Common myeloid progenitor, CD34-positive (primary cell): Measurements from ENCODE around the gene MAGI2.

Experiments used
- CTCF ChIA-PET: fragments of 350-600 bp; sonication (Branson Sonifier 250); formaldehyde crosslinking; loops from one replicate; lab custom pipeline; 2021; ENCODE audit warnings: antibody characterized with exemption; lab: Charles Lee
- POLR2A ChIA-PET: fragments of 350-600 bp; sonication (Branson Sonifier 250); formaldehyde crosslinking; loops from one replicate; lab custom pipeline; 2021; ENCODE audit warnings: antibody characterized with exemption; lab: Charles Lee
- DNase-seq, 3 donors: peaks; one replicate each; pipeline versions ENCODE4 v3.0.0 to v3.0.0-alpha.2; 2013
- H3K27ac ChIP-seq, 2 experiments: 1 replicate in 1 of 2; 2 replicates in 1 of 2; pipeline ENCODE4 v1.7.0; 2013; ENCODE audit warnings: inconsistent platforms in 2 of 2, low read length in 2 of 2, mild to moderate bottlenecking in 2 of 2, low read depth in 1 of 2, moderate library complexity in 1 of 2; ENCODE audit not compliant: severe bottlenecking in 2 of 2, insufficient read depth in 1 of 2, poor library complexity in 1 of 2
- H3K27me3 ChIP-seq, 5 experiments: replicated peaks in 2 of 5; 1 replicate in 3 of 5; 2 replicates in 2 of 5; pipeline versions ENCODE4 v1.6.1 to v1.7.0; 2013; ENCODE audit warnings: low read length in 4 of 5, mild to moderate bottlenecking in 2 of 5, moderate library complexity in 2 of 5, inconsistent platforms in 1 of 5; ENCODE audit not compliant: insufficient read depth in 5 of 5, control insufficient read depth in 4 of 5
- H3K36me3 ChIP-seq, 4 experiments: 1 replicate in 2 of 4; 2 replicates in 2 of 4; pipeline versions ENCODE4 v1.6.1 to v1.7.0; 2013; ENCODE audit warnings: low read length in 3 of 4, control low read depth in 1 of 4, mild to moderate bottlenecking in 1 of 4; ENCODE audit not compliant: control insufficient read depth in 4 of 4, insufficient read depth in 4 of 4
- H3K4me1 ChIP-seq, 4 experiments: 1 replicate in 3 of 4; 2 replicates in 1 of 4; pipeline versions ENCODE4 v1.6.1 to v1.7.1; 2013; ENCODE audit warnings: low read length in 3 of 4, mild to moderate bottlenecking in 3 of 4, control low read depth in 1 of 4, inconsistent platforms in 1 of 4, moderate library complexity in 1 of 4; ENCODE audit not compliant: control insufficient read depth in 4 of 4, insufficient read depth in 4 of 4; ENCODE audit errors: control extremely low read depth in 1 of 4
- H3K4me3 ChIP-seq, 7 experiments: 1 replicate in 4 of 7; 2 replicates in 3 of 7; pipeline versions ENCODE4 v1.5.1 to v1.7.0; 2013; ENCODE audit warnings: mild to moderate bottlenecking in 7 of 7, low read length in 6 of 7, moderate library complexity in 6 of 7, inconsistent platforms in 2 of 7, low read depth in 2 of 7, control low read depth in 1 of 7; ENCODE audit not compliant: insufficient read depth in 4 of 7, control insufficient read depth in 1 of 7; ENCODE audit errors: extremely low read depth in 1 of 7
- H3K9me3 ChIP-seq, 5 experiments: 1 replicate in 4 of 5; 2 replicates in 1 of 5; pipeline versions ENCODE4 v1.6.1 to v1.7.1; 2013; ENCODE audit warnings: low read length in 4 of 5, mild to moderate bottlenecking in 2 of 5, inconsistent platforms in 1 of 5, low read depth in 1 of 5, moderate library complexity in 1 of 5; ENCODE audit not compliant: control insufficient read depth in 4 of 5, insufficient read depth in 2 of 5; ENCODE audit errors: control extremely low read depth in 1 of 5
- WGBS: methylation state at CpG from one replicate; pipeline ENCODE4 v1.1.5; 2013; ENCODE audit not compliant: insufficient coverage; 5-methylcytosine and 5-hydroxymethylcytosine counted together

MAGI2 gene

DNA sequence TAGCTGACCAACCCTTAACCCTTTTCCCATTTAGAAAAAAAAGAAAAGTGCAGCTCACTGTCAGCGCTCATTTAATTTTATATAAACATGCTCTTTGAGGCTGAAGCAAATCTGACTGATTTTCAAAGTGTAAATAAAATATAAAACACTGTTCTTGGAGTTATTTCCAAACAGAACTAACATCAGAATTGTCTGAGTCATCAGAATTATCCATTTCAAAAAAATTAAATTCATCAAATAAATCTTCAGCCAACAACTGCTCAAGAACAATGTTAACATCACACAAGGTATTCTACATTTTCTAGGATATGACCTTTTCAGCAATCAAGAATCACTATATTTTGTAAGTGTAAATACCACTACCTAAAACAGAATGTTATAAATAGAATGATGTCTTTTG lies 93.6 kb downstream of the MAGI2 start:
- whole genome bisulfite sequencing = no CpG with 5 or more reads among the region's 1 CpG
- Histone ChIP-seq H3K9me3 (peaks cover 0 to 5% (median 1%) of the 10 kb centered on the region in 5 experiments), H3K27ac (no peak overlapping the region), H3K4me3 (no peak overlapping the region), H3K27me3 (no peaks in the 10 kb centered on the region), H3K4me1 (no peaks in the 10 kb centered on the region), H3K36me3 (no peaks in the 10 kb centered on the region)
- ChIA-PET POLR2A (no interaction called here), CTCF (no interaction called here)
- DNase-seq = no peak

DNA sequence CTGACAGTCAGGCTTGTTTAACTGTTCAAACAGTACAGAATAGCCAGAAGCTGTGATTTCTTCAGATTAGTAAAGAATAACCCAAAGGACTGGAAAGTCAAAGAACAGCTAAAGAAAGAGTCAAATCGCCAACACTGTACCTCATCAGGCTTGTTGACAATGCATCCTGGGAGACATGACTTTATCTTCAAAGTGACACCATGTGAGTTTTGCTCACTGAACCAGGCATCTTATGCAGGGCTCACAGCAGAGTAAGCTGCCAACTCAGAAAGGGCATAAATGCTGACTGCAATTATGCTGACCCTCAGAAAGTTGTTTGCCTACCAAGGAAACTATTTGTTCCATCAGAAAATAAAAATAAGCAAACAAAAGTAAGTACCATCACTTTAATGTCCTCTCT lies 96.4 kb downstream of the MAGI2 start:
- H3K4me3 ChIP-seq = no peak overlapping the region
- ChIA-PET CTCF (no interaction called here), POLR2A (no interaction called here)
- peaks cover 0 to 5% (median 1%) of the 10 kb centered on the region in 5 experiments for H3K9me3 ChIP-seq
- DNase-seq = no peak
- H3K27me3 ChIP-seq = no peaks in the 10 kb centered on the region
- WGBS = 100% methylated on average over 1 of the region's 1 CpG
- no peak overlapping the region for H3K27ac ChIP-seq
- H3K36me3 ChIP-seq = no peaks in the 10 kb centered on the region
- H3K4me1 ChIP-seq = no peaks in the 10 kb centered on the region

DNA sequence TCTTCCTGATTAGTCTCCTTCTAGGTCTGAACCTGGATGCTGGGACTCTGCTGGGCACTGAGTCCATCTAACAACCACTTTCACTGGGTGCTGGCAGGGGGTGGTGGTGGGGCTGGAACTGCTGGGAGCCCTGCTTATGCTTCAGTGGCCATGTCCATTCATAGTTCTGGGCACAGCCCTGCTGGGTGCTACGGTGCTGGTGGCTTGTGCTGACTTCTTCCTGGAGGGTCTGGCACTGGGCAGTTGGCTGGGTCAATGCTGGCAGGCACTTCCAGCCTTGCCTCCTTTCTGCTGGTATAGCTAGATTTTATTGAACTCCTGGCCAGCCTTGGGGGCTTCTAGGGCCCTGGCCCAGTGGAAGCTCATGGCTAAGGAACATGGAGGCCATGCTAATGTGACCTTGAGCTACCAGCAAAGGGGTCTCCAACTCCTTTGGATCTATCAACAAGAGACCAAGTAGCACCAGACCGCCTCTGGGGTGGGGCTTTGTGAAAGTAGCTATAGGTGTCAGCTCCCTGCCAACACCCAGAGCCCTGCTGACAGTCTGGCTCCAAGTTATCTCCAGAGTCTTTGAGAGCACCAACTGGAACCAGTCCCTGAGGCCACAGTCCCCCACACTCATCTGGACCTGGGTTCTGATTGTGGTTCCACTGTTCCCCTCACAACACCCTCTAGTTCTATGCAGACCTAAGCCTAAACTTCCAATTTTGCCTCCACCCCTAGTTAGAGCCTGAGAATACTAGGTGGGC lies 99.6 kb downstream of the MAGI2 start:
- Histone ChIP-seq H3K4me1 (no peaks in the 10 kb centered on the region), H3K9me3 (peaks cover 0 to 3% (median 0%) of the 10 kb centered on the region in 5 experiments), H3K36me3 (no peaks in the 10 kb centered on the region), H3K27ac (no peak overlapping the region), H3K27me3 (no peaks in the 10 kb centered on the region), H3K4me3 (no peak overlapping the region)
- 100% methylated on average over 1 of the region's 2 CpGs for WGBS
- POLR2A ChIA-PET = no interaction called here
- no peak for DNase-seq
- CTCF ChIA-PET = interaction anchor here (1.3 kb wide), 1 partner anchor 11 kb away, joined by 4 read pairs; no protein-coding TSS in a partner anchor

DNA sequence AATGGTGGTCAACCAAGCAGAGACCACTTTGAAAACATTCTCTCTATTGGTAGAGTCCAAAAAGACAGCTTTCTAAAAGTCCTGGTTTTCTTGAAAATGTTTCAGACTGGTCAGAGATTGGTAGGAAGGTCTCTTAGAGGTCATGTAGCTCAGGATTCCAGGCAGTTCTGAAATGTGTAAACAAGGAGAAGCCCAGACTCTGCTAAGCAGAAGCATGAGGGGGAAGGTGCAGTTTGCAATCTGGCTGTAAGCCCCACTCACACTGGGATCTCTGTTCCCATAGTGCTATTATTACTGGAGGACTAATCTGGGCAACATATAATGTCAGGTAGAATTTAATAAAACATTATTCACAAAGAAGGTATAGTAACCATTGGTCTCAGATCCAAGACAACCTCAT lies 101.1 kb downstream of the MAGI2 start:
- Histone ChIP-seq H3K36me3 (no peaks in the 10 kb centered on the region), H3K27me3 (no peaks in the 10 kb centered on the region), H3K4me1 (no peaks in the 10 kb centered on the region), H3K9me3 (no peaks in the 10 kb centered on the region), H3K27ac (no peak overlapping the region), H3K4me3 (no peak overlapping the region)
- no peak for DNase-seq
- ChIA-PET CTCF (no interaction called here), POLR2A (no interaction called here)

DNA sequence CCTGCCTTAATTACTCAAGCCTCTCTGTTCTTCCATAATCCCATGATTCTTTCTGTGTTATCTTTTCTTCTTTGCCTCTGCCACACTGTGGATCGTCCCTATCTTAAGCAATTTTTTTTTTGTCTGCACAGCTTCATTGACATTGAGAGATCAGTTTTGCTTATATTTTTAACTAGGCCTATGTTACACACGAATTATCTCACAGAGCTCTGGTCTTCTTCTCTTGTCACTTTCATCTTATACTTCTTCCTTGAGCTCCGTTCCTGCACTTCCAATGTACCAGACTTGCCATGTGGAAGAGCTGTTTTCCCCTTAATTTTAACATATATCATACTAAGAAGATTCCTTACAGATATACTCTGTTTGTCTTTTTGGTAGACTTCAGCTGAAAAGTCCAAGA lies 106.1 kb downstream of the MAGI2 start:
- POLR2A ChIA-PET = no interaction called here
- no peaks in the 10 kb centered on the region for H3K27me3 ChIP-seq
- H3K36me3 ChIP-seq = no peaks in the 10 kb centered on the region
- no peaks in the 10 kb centered on the region for H3K9me3 ChIP-seq
- no peaks in the 10 kb centered on the region for H3K4me1 ChIP-seq
- WGBS = 92% methylated on average over 2 of the region's 3 CpGs
- no peak overlapping the region for H3K27ac ChIP-seq
- DNase-seq = no peak
- H3K4me3 ChIP-seq = no peak overlapping the region
- CTCF ChIA-PET = no interaction called here

DNA sequence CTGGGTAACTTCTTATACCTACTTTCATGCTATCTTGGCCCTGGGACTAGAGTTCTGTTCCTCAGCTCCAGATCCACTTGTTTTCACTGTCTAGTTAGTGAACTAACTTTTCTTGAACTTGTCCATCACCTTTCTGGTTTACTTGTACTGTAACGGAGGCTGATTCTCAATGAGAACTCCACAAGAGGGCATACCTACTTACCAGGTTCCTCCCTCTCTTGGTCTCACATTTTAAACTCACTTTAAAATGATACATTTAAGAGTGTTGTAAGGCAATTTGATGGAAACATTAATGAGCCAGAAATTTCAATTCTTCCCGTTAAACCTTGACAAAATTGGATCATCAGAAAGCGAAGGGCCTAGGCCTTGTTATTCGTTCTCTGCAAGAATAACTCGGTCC lies 111.6 kb downstream of the MAGI2 start:
- CTCF ChIA-PET = no interaction called here
- Histone ChIP-seq H3K4me1 (no peaks in the 10 kb centered on the region), H3K9me3 (no peaks in the 10 kb centered on the region), H3K4me3 (no peak overlapping the region), H3K36me3 (no peaks in the 10 kb centered on the region), H3K27ac (no peak overlapping the region), H3K27me3 (no peaks in the 10 kb centered on the region)
- POLR2A ChIA-PET = no interaction called here
- DNase-seq = no peak
- WGBS = 96% methylated on average over 4 of the region's 5 CpGs

DNA sequence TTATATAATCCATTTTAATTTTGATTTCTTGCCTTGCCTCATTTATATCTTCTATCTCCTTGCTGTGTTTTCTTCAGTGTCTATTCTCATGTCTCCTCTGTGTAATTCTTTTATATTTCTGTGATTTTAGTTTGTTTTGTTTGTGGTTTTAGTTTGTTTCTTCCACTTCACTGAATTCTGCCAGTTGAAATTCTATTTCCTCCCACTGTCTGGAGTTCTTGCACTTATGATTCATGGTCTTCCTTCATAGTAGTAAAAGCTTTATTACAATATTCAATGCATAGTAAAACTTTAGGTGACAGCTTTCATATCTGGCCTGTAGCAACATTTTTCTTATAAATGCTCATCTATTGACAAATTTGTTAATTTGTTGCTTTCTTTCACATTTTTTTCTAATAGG lies 113.3 kb downstream of the MAGI2 start:
- Histone ChIP-seq H3K4me1 (no peaks in the 10 kb centered on the region), H3K27me3 (no peaks in the 10 kb centered on the region), H3K27ac (no peak overlapping the region), H3K36me3 (no peaks in the 10 kb centered on the region), H3K4me3 (no peak overlapping the region), H3K9me3 (no peaks in the 10 kb centered on the region)
- ChIA-PET POLR2A (no interaction called here), CTCF (no interaction called here)
- DNase-seq = no peak
